ENCODE measurements around the gene GLT1D1. TPM values are rescaled to one million over a fixed set of nuclear protein-coding genes. Genes with fewer than 3 reads are reported as not detected.

The GLT1D1 gene
- total RNA-seq, 2 experiments from 2014 or later: 0.19 to 0.22 TPM

GRCh38 chr12:128971802-128972201 lies 118.5 kb downstream of the GLT1D1 start:
- no peak for TF ChIP-seq CTCF (IDR thresholded peaks at IDR 0.05)
- no peak overlapping the region for H3K4me3 ChIP-seq (ENCODE audit: low read length)

GRCh38 chr12:128973883-128974681 lies 120.8 kb downstream of the GLT1D1 start:
- Mint-ChIP-seq H3K27ac (no peak overlapping the region), H3K4me3 (no peak overlapping the region)
- POLR2A ChIA-PET: no interaction called here

More at GRCh38 chr12:128971802-128972201, 118.5 kb downstream of the GLT1D1 start:
- Mint-ChIP-seq H3K4me1 (ENCODE audit: low read depth) (no peaks in the 10 kb centered on the region), H3K27ac (no peak overlapping the region), H3K9me3 (no peaks in the 10 kb centered on the region), H3K4me3 (no peak overlapping the region), H3K27me3 (peaks cover 10% of the 10 kb centered on the region), H3K36me3 (ENCODE audit: low read depth) (no peaks in the 10 kb centered on the region)
- CTCF ChIA-PET: no interaction called here
- ATAC-seq (ENCODE audit: poor library complexity): no peak
- POLR2A ChIA-PET: no interaction called here
- Histone ChIP-seq H3K27ac (ENCODE audit: low read depth in 1 of 2, low read length in 2 of 2) (no peak overlapping the region), H3K4me1 (ENCODE audit: insufficient read depth, low read length) (peaks cover 4% of the 10 kb centered on the region), H3K9me3 (ENCODE audit: control insufficient read depth in 1 of 2, insufficient read depth in 1 of 2, low read length in 2 of 2) (peaks cover 0 to 27% of the 10 kb centered on the region in 2 experiments), H3K36me3 (ENCODE audit: insufficient read depth, low read length) (no peaks in the 10 kb centered on the region), H3K27me3 (ENCODE audit: control insufficient read depth in 1 of 2, insufficient read depth in 2 of 2, low read length in 2 of 2) (peaks cover 4 to 14% of the 10 kb centered on the region in 2 experiments)
- DNase-seq: no peak
- intact Hi-C loops (cut with DNase I, micrococcal nuclease): no loop called here

GRCh38 chr12:128974881-128975280 lies 121.6 kb downstream of the GLT1D1 start:
- ATAC-seq (ENCODE audit: poor library complexity) (no peak), DNase-seq (no peak)
- peaks cover 1% of the 10 kb centered on the region for H3K4me1 ChIP-seq (ENCODE audit: insufficient read depth, low read length)
- peaks cover 4 to 14% of the 10 kb centered on the region in 2 experiments for H3K27me3 ChIP-seq (ENCODE audit: control insufficient read depth in 1 of 2, insufficient read depth in 2 of 2, low read length in 2 of 2)
- H3K36me3 ChIP-seq (ENCODE audit: insufficient read depth, low read length): no peaks in the 10 kb centered on the region
- ChIA-PET CTCF (no interaction called here), POLR2A (no interaction called here)
- no peak overlapping the region for H3K27ac Mint-ChIP-seq
- no peak overlapping the region for H3K27ac ChIP-seq (ENCODE audit: low read depth in 1 of 2, low read length in 2 of 2)
- no peaks in the 10 kb centered on the region for H3K36me3 Mint-ChIP-seq (ENCODE audit: low read depth)
- intact Hi-C loops (cut with DNase I, micrococcal nuclease): no loop called here
- TF ChIP-seq CTCF (IDR thresholded peaks at IDR 0.05): no peak
- no peak overlapping the region for H3K4me3 Mint-ChIP-seq
- peaks cover 0 to 25% of the 10 kb centered on the region in 2 experiments for H3K9me3 ChIP-seq (ENCODE audit: control insufficient read depth in 1 of 2, insufficient read depth in 1 of 2, low read length in 2 of 2)
- H3K9me3 Mint-ChIP-seq: no peaks in the 10 kb centered on the region
- H3K27me3 Mint-ChIP-seq: peaks cover 24% of the 10 kb centered on the region
- H3K4me1 Mint-ChIP-seq (ENCODE audit: low read depth): no peaks in the 10 kb centered on the region
- no peak overlapping the region for H3K4me3 ChIP-seq (ENCODE audit: low read length)

More at GRCh38 chr12:128973883-128974681, 120.8 kb downstream of the GLT1D1 start:
- no peak for TF ChIP-seq CTCF (IDR thresholded peaks at IDR 0.05)
- Mint-ChIP-seq H3K4me1 (ENCODE audit: low read depth) (no peaks in the 10 kb centered on the region), H3K9me3 (no peaks in the 10 kb centered on the region), H3K27me3 (peaks cover 24% of the 10 kb centered on the region), H3K36me3 (ENCODE audit: low read depth) (no peaks in the 10 kb centered on the region)
- ATAC-seq (ENCODE audit: poor library complexity): no peak
- no peaks in the 10 kb centered on the region for H3K36me3 ChIP-seq (ENCODE audit: insufficient read depth, low read length)
- H3K4me1 ChIP-seq (ENCODE audit: insufficient read depth, low read length): peaks cover 4% of the 10 kb centered on the region
- peaks cover 0 to 31% of the 10 kb centered on the region in 2 experiments for H3K9me3 ChIP-seq (ENCODE audit: control insufficient read depth in 1 of 2, insufficient read depth in 1 of 2, low read length in 2 of 2)
- intact Hi-C loops (cut with DNase I, micrococcal nuclease): no loop called here
- H3K27ac ChIP-seq (ENCODE audit: low read depth in 1 of 2, low read length in 2 of 2): no peak overlapping the region
- H3K27me3 ChIP-seq (ENCODE audit: control insufficient read depth in 1 of 2, insufficient read depth in 2 of 2, low read length in 2 of 2): peaks cover 4 to 14% of the 10 kb centered on the region in 2 experiments
- no peak overlapping the region for H3K4me3 ChIP-seq (ENCODE audit: low read length)
- DNase-seq: no peak
- CTCF ChIA-PET: no interaction called here

Measured in CD4-positive, alpha-beta T cell (primary cell).